ENCODE results near the gene TMEM184A.

TMEM184A gene

DNA sequence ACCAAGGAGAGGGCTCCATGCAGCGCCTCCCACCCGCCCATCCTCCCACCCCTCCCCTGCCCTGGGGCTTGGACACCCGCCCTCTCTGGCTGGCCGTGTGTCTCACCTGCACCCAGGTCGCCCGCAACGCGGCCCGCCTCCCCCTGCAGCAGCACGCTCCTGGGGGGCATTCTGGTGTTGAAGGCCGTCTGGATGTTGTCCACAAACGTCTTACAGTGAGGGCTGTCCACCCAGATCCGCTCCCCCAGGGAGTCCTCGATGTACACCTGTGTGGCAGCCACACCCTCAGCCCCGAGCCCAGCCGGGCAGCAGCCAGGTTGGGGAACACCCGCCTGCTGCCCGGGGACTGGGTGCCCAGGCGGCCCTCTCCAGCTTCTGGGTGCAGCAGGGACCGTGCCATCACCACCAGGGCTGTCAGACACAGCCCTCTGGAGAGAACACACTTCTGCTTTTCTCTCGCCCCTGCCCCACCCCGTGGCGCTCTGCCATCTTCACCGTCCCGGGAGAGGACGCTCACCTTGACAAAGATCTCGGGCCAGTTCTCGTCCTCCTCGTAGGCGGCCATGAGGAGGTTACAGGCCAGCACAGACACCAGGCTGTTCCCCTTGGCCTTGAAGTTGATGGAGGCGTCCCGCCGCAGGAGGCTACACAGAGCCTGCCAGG is 56.5 kb downstream of the TMEM184A start:
- no peak for DNase-seq

- no peak for DNase-seq
These were observed 57.4 kb downstream of the TMEM184A start for GRCh38 chr7:1498370-1499305.

- DNase-seq: no peak
These were observed 58.6 kb downstream of the TMEM184A start for GRCh38 chr7:1497293-1497927.

DNA sequence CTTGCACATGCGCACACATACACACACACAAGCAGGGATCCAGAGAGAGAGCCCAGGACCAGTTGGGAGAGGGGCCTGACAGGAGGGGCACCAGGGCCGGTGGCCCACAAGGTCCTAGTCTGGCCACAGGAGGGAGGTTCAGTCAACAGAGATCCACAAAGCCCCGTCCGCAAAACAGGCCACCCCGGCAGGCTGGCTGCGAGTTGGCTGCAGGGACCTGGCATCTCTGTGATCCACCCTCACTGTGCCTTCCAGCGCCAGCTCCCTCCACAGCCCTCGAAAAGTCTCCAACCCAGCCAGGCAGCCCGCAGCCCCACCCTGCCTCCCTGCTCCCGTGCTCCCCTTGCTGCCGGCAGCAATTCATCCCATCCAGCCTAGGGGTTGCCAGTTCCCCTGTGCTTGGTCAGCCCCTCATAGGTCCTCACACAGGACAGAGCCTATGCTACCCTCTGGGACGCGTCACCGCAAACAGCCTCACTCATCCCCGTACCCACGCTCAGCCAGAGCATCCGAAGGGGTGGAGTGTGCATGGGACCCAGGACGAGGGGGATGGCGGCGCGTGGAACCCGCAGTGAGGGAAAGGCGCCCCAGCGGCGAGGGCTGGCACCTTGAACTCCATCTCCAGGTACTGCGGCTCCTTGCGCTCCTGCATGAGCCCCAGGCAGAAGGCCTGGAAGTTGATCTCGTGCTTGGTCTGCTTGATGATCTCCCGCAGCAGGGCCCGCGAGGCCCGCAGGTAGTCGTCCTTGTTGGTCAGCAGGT is 59.3 kb downstream of the TMEM184A start:
- DNase-seq: no peak

DNA sequence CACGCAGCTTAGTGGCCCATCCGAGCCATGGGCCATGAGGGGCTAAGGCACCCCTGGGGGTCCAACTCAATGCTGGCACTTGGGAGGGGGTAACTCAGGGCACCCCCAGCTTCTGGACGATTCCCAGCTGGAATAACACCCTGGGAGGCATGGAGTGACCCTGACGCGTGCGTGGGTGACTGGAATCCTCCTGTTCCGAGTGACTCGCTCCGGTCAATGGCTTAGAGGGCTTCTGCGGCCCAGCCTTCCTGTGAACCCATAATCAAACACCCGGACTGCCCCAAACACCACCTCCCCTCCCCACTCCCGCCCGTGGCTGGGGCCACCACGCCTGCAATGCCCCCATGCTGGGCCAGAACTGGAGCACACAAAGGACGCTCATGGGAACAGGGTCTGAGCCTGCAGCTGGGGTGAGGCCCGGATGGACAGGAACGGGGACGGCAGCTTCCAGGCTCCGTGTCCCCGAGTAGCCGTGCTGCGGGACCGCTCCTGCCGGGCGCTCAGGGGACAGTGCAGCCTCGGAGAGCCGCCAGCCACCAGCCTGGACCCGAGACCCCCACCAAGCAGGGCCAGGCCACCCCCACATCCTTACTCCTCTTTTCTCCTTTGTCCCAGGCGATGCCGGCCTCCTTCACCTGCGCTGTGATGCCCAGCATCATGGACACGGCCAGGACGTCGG is 60.3 kb downstream of the TMEM184A start:
- DNase-seq: no peak

- no peak for DNase-seq
These were observed 61.0 kb downstream of the TMEM184A start for GRCh38 chr7:1494866-1495563.

DNA sequence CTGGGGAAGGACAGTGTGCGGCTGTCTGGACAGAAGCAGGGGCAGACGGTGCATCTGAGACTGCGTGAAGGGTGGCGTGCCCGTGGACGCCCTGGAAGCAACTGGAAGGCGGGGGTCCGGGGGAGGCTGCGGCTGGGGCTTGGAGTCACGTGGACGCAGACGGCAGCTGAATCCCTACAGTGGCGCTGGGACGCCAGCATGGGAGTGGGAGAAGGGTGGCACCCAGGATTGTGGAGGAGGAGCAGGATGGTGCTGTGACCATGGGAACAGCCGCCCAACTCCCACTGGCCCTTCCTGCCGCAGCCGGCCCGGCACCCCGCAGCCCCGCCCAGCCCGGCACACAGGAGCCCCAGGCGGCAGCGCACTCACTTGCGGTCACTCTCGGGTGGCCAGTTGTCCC is 61.6 kb downstream of the TMEM184A start:
- DNase-seq: no peak

GRCh38 chr7:1493571-1493970 is 62.4 kb downstream of the TMEM184A start:
- no peak for DNase-seq

DNA sequence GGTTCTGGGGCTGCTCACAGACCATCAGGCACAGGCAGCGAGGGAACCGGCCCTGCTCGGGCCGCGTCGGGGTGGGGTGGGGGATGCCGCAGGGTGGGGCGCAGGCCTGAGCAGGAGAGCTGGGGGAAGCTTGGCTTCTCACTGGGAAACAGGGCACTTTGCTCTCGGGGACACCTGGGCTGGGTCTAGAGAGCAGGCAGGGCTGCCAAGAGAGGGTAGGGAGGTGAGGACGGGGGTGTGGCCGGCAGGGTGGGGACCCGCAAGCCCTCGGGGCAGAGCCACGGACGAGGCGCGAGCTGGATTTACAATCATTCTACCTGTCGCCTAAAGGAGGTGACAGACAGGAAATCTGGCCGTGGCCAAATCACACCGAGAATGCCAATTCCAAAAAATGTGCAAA is 62.9 kb downstream of the TMEM184A start:
- no peak for DNase-seq

DNA sequence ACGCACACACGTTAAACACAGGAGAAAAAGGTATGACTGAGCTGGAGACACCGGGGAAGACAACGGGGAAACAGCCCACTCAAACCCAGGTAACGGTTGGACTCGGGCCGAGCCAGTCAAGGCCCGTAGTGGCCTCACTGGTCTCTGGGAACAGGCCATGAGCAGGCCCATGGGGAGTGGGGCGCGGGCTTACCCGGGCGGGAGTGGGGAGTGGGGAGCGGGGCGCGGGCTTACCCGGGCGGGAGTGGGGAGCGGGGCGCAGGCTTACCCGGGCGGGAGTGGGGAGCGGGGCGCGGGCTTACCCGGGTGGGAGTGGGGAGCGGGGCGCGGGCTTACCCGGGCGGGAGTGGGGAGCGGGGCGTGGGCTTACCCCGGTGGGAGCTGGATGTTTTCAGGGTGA is 63.4 kb downstream of the TMEM184A start:
- DNase-seq: no peak

Measured in activated CD4-positive, alpha-beta T cell treated with anti-CD3 and anti-CD28 coated beads, Interleukin-10, Interleukin-2, amounts not matched to agents 100 ng/mL and 50 ng/mL, durations not matched to agents 16 hours and 8 hours (primary cell).